DND-41 (cell line): ENCODE results near the gene PEX14.

Experiments
- ATAC-seq: fragments of 200-7000 bp; cut with Tn5 transposase; 3 replicates; pipeline ENCODE4 v1.9.1; 2021; ENCODE audit warnings: low read depth; ENCODE audit not compliant: insufficient read depth
- DNase-seq: peaks from one replicate; pipeline ENCODE4 v3.0.0-alpha.2; 2020
- H2AFZ ChIP-seq: 2 replicates; pipeline ENCODE4 v1.6.0; 2012; ENCODE audit warnings: low read depth, low read length
- H3K27ac ChIP-seq: 2 replicates; pipeline ENCODE4 v1.5.1; 2012; ENCODE audit warnings: low read length, inconsistent platforms
- H3K27me3 ChIP-seq: fragments of 200-600 bp; sonication (generic); 2 replicates; pipeline ENCODE4 v1.6.0; 2012; ENCODE audit warnings: low read length, mild to moderate bottlenecking, inconsistent platforms; ENCODE audit not compliant: insufficient read depth, poor library complexity
- H3K36me3 ChIP-seq: 2 replicates; pipeline ENCODE4 v1.5.1; 2012; ENCODE audit warnings: low read length, inconsistent platforms; ENCODE audit not compliant: insufficient read depth
- H3K4me1 ChIP-seq: 2 replicates; pipeline ENCODE4 v1.5.1; 2012; ENCODE audit warnings: mild to moderate bottlenecking, low read length; ENCODE audit not compliant: insufficient read depth
- H3K4me2 ChIP-seq: 2 replicates; pipeline ENCODE4 v1.6.0; 2012; ENCODE audit warnings: mild to moderate bottlenecking, moderate library complexity, low read length, inconsistent platforms; ENCODE audit not compliant: insufficient read depth
- H3K4me3 ChIP-seq, 2 experiments: fragments of 200-600 bp in 1 of 2; shearing (Covaris generic) in 1 of 2; 2 replicates each; pipeline ENCODE4 v1.5.1; 2012 to 2016; ENCODE audit warnings: inconsistent platforms in 2 of 2, low read length in 2 of 2, mild to moderate bottlenecking in 2 of 2, low read depth in 1 of 2, moderate library complexity in 1 of 2
- H3K79me2 ChIP-seq: 2 replicates; pipeline ENCODE4 v1.6.0; 2012; ENCODE audit warnings: low read length, inconsistent platforms; ENCODE audit not compliant: insufficient read depth
- H3K9ac ChIP-seq: 2 replicates; pipeline ENCODE4 v1.6.0; 2012; ENCODE audit warnings: low read depth, mild to moderate bottlenecking, inconsistent platforms, low read length, moderate library complexity
- H3K9me3 ChIP-seq: 2 replicates; pipeline ENCODE4 v1.5.1; 2012; ENCODE audit warnings: low read length, moderate library complexity, mild to moderate bottlenecking, inconsistent platforms; ENCODE audit not compliant: insufficient read depth, severe bottlenecking
- H4K20me1 ChIP-seq: 2 replicates; pipeline ENCODE4 v1.6.0; 2012; ENCODE audit warnings: low read length; ENCODE audit not compliant: insufficient read depth
- EZH2 ChIP-seq: IDR thresholded peaks from 3 replicates; pipeline ENCODE4 v1.6.1; 2012; ENCODE audit warnings: borderline replicate concordance, low read depth, mild to moderate bottlenecking, moderate library complexity, low read length, inconsistent platforms; ENCODE audit not compliant: severe bottlenecking
- TF ChIP-seq, protein P1 (sequence below): IDR thresholded peaks from 2 replicates; pipeline ENCODE4 v1.5.1; 2012; ENCODE audit warnings: borderline replicate concordance, low read length, moderate library complexity, mild to moderate bottlenecking; ENCODE audit not compliant: poor library complexity, severe bottlenecking; ENCODE audit errors: extremely low read depth

The PEX14 gene

DNA sequence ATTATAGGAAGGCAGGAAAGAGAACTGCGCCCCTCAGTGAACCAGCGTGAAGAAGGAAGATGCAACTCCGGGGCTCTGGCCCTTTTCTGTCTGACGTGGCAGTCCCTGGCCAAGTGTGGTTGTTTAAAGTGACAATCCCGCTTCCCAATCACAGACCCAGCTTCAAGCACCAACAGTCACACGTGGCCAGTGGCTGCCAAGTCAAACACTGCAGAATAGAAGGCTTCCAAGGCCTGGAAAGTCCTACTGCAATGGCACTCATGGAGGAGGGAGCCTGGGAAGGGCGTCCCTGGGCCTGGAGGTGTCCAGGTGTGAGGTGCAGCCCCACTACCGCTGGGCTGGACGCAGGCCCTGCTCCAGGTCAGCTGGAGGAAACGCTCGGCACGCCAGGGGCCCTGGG is 177.9 kb downstream of the PEX14 start:
- no peak overlapping the region for H3K27ac ChIP-seq
- no peaks in the 10 kb centered on the region for H3K27me3 ChIP-seq
- H2AFZ ChIP-seq = no peak overlapping the region
- TF ChIP-seq EZH2 = no peak
- TF ChIP-seq, protein P1, sequence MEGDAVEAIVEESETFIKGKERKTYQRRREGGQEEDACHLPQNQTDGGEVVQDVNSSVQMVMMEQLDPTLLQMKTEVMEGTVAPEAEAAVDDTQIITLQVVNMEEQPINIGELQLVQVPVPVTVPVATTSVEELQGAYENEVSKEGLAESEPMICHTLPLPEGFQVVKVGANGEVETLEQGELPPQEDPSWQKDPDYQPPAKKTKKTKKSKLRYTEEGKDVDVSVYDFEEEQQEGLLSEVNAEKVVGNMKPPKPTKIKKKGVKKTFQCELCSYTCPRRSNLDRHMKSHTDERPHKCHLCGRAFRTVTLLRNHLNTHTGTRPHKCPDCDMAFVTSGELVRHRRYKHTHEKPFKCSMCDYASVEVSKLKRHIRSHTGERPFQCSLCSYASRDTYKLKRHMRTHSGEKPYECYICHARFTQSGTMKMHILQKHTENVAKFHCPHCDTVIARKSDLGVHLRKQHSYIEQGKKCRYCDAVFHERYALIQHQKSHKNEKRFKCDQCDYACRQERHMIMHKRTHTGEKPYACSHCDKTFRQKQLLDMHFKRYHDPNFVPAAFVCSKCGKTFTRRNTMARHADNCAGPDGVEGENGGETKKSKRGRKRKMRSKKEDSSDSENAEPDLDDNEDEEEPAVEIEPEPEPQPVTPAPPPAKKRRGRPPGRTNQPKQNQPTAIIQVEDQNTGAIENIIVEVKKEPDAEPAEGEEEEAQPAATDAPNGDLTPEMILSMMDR = no peak
- no peaks in the 10 kb centered on the region for H3K9me3 ChIP-seq
- H3K4me1 ChIP-seq = no peaks in the 10 kb centered on the region
- peaks cover 5% of the 10 kb centered on the region; the same call in 1 of the 2 replicates for H4K20me1 ChIP-seq
- H3K36me3 ChIP-seq = peaks cover 20% of the 10 kb centered on the region
- ATAC-seq (no peak), DNase-seq (no peak)
- H3K4me3 ChIP-seq = no peak overlapping the region
- H3K79me2 ChIP-seq = no peaks in the 10 kb centered on the region
- H3K9ac ChIP-seq = no peak overlapping the region
- no peak overlapping the region for H3K4me2 ChIP-seq

DNA sequence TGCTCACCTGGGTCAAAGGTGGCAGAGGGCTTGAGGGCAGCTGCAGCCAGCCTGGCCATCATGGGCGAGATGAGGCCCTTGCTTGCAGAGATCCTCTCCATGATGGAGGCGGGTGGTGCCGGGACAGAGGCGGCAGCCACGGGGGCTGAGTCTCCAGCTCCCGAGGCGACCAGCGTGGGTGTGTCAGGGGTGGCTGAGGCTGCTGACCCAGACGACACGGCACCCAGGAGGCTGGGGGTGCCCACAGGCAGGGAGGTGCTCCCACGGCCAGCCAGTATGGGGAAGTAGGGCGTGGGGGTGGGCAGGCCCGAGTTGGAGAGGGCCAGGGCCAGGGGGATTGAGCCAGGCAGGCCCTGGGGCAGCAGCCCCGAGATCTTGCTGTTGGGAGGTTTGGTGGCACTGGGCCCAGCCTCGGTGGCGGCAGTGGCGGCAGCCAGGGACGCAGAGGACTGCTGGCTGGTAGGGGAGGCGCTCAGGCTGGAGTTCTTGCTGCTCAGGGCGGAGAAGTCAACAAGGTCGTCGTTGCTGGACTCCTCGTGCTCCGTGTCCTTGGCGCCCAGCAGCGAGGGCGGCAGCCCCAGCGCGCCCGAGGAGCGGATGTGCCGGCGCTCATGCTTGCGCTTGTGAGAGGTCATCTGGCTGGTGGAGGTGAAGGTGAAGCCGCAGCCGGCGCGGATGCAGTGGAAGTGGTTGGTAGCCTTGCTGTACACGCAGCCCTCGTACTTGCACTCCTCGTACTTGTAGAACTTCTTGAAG is 178.8 kb downstream of the PEX14 start:
- Histone ChIP-seq H3K4me2 (no peak overlapping the region), H3K79me2 (no peaks in the 10 kb centered on the region), H2AFZ (no peak overlapping the region), H3K36me3 (peaks cover 19% of the 10 kb centered on the region), H4K20me1 (peaks cover 5% of the 10 kb centered on the region; the same call in 1 of the 2 replicates), H3K4me1 (no peaks in the 10 kb centered on the region), H3K4me3 (no peak overlapping the region), H3K27ac (no peak overlapping the region), H3K9ac (no peak overlapping the region), H3K9me3 (no peaks in the 10 kb centered on the region), H3K27me3 (no peaks in the 10 kb centered on the region)
- TF ChIP-seq, protein P1 = no peak
- no peak for TF ChIP-seq EZH2
- ATAC-seq (no peak), DNase-seq (no peak)

DNA sequence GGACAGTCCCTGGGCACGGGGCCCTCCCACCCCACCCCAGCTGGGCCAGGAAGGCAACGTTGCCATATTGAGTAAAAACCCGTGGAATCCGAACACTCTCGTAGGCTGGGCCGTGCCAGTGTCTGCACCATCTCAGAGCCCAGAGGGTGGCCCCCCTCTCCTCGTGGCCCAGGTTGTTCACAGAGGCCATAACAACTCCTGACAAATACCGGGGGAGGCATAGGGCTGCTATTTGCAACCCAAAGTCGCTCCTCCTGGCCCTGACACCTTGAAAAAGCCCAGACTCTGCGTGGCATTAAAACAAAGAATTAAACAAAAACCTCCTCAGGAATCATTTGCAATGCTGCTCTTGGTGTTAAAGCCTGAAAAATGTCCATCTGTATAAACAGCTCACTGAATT is 180.3 kb downstream of the PEX14 start:
- Histone ChIP-seq H3K9me3 (no peaks in the 10 kb centered on the region), H3K9ac (no peak overlapping the region), H3K4me3 (no peak overlapping the region), H3K4me2 (no peak overlapping the region), H4K20me1 (peaks cover 5% of the 10 kb centered on the region; the same call in 1 of the 2 replicates), H3K4me1 (no peaks in the 10 kb centered on the region), H3K27me3 (no peaks in the 10 kb centered on the region), H3K36me3 (peaks cover 26% of the 10 kb centered on the region), H2AFZ (no peak overlapping the region), H3K79me2 (no peaks in the 10 kb centered on the region), H3K27ac (no peak overlapping the region)
- TF ChIP-seq EZH2 = no peak
- TF ChIP-seq, protein P1 = no peak
- DNase-seq (no peak), ATAC-seq (no peak)
